Measurements from ENCODE around the gene DLEU7.

Gene DLEU7

DNA sequence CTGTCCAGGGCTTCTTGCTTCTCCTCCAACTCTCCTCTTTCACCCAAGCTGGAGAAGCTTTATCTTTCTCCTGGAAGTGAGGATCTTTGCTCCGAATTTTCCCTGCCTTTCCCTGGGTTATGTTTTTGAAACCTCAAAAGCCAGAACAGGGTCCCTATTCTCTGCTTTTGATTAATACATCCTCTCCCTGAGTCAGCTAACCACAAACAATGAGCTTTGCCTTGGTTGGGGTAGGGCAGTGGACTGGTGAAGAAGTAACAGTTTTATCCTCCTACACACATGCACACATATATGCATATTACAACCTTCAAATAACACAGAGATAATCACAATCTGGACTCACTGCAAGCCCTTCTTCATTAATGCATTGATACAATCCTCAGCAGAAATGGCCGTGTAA lies 44.6 kb downstream of the DLEU7 start:
- no peaks in the 10 kb centered on the region for H3K36me3 ChIP-seq (ENCODE audit: control insufficient read depth in 5 of 5, insufficient read depth in 5 of 5, low read length in 5 of 5)

DNA sequence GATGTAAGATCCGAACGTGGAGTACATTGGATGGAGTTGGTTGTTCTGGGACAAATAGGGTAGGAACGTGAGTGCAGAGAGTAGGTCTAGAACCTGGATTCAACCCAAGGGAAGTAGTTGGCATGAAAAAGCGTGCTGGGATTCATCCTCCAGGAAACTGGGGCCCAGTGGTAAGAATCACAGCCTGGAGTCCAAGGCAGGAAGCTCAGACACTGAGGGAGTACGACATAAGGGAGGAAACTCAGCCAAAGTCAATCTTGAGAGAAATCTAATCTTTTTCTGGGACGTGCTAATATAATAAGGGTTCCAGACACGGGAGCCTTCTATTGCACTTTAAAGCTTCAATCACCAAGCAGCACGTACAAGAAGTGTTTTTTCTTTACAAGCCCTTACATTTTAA lies 46.4 kb downstream of the DLEU7 start:
- Histone ChIP-seq H3K4me1 (ENCODE audit: control insufficient read depth in 5 of 5, insufficient read depth in 5 of 5, low read length in 5 of 5) (peaks cover 3 to 24% (median 6%) of the 10 kb centered on the region in 5 donors), H3K27me3 (ENCODE audit: control insufficient read depth in 5 of 5, insufficient read depth in 4 of 5, low read length in 5 of 5) (no peaks in the 10 kb centered on the region), H3K36me3 (ENCODE audit: control insufficient read depth in 5 of 5, insufficient read depth in 5 of 5, low read length in 5 of 5) (no peaks in the 10 kb centered on the region), H3K27ac (ENCODE audit: low read depth, low read length) (no peak overlapping the region), H3K9ac (ENCODE audit: low read length in 5 of 5) (no peak overlapping the region), H3K4me3 (ENCODE audit: low read depth in 1 of 5, low read length in 5 of 5) (no peak overlapping the region), H3K9me3 (ENCODE audit: control insufficient read depth in 5 of 5, low read length in 5 of 5) (no peaks in the 10 kb centered on the region)

More for the DNA sequence above, 44.6 kb downstream of the DLEU7 start:
- H3K27ac ChIP-seq (ENCODE audit: low read depth, low read length), result no peak overlapping the region
- no peaks in the 10 kb centered on the region for H3K27me3 ChIP-seq (ENCODE audit: control insufficient read depth in 5 of 5, insufficient read depth in 4 of 5, low read length in 5 of 5)
- no peak overlapping the region for H3K9ac ChIP-seq (ENCODE audit: low read length in 5 of 5)
- peaks cover 3 to 24% (median 6%) of the 10 kb centered on the region in 5 donors for H3K4me1 ChIP-seq (ENCODE audit: control insufficient read depth in 5 of 5, insufficient read depth in 5 of 5, low read length in 5 of 5)
- no peaks in the 10 kb centered on the region for H3K9me3 ChIP-seq (ENCODE audit: control insufficient read depth in 5 of 5, low read length in 5 of 5)
- H3K4me3 ChIP-seq (ENCODE audit: low read depth in 1 of 5, low read length in 5 of 5), result no peak overlapping the region

DNA sequence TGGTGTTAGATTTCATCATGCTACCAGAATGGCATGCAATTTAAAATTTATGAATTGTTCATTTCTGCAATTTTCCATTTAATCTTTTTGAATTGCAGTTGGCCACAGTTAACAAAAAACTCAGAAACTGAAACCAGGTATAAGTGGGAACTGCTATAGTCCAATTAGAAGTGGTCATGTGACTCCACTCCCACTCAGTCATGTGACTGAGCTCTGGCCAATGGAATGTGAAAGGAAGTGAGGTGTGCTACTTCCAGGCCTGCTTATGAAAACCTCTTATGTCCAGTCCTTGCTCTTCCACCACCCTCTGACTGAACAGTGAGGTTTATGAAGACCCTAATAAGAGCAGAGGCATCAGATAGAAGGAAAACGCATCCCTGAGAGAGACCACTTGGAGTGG lies 47.0 kb downstream of the DLEU7 start:
- Histone ChIP-seq H3K9me3 (ENCODE audit: control insufficient read depth in 5 of 5, low read length in 5 of 5) (no peaks in the 10 kb centered on the region), H3K9ac (ENCODE audit: low read length in 5 of 5) (no peak overlapping the region), H3K27ac (ENCODE audit: low read depth, low read length) (no peak overlapping the region), H3K27me3 (ENCODE audit: control insufficient read depth in 5 of 5, insufficient read depth in 4 of 5, low read length in 5 of 5) (no peaks in the 10 kb centered on the region), H3K4me1 (ENCODE audit: control insufficient read depth in 5 of 5, insufficient read depth in 5 of 5, low read length in 5 of 5) (peaks cover 3 to 24% (median 6%) of the 10 kb centered on the region in 5 donors), H3K4me3 (ENCODE audit: low read depth in 1 of 5, low read length in 5 of 5) (no peak overlapping the region), H3K36me3 (ENCODE audit: control insufficient read depth in 5 of 5, insufficient read depth in 5 of 5, low read length in 5 of 5) (no peaks in the 10 kb centered on the region)

DNA sequence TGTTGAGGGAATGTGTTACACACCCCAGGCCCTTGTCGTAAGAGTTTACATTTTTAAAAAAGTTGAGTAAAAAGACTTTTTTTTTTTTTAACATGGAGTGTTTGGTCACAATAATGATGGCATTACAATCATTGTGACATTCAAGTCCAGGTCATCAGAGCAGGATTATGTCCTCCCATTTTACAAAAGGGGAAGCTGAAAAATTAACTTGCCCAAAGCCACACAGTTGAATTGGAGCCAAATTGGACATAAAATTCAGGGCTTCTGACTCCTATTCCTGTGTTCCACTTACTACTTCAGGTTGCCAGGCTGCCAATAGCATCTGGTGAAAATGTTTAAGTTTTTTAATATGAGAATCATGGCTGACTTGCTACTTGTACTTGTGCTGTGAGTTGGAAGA lies 49.3 kb downstream of the DLEU7 start:
- H3K9me3 ChIP-seq (ENCODE audit: control insufficient read depth in 5 of 5, low read length in 5 of 5), result no peaks in the 10 kb centered on the region
- no peak overlapping the region for H3K27ac ChIP-seq (ENCODE audit: low read depth, low read length)
- no peak overlapping the region for H3K4me3 ChIP-seq (ENCODE audit: low read depth in 1 of 5, low read length in 5 of 5)
- H3K36me3 ChIP-seq (ENCODE audit: control insufficient read depth in 5 of 5, insufficient read depth in 5 of 5, low read length in 5 of 5), result no peaks in the 10 kb centered on the region
- no peaks in the 10 kb centered on the region for H3K27me3 ChIP-seq (ENCODE audit: control insufficient read depth in 5 of 5, insufficient read depth in 4 of 5, low read length in 5 of 5)
- H3K4me1 ChIP-seq (ENCODE audit: control insufficient read depth in 5 of 5, insufficient read depth in 5 of 5, low read length in 5 of 5), result peaks cover 0 to 7% (median 0%) of the 10 kb centered on the region in 5 donors
- no peak overlapping the region for H3K9ac ChIP-seq (ENCODE audit: low read length in 5 of 5)

DNA sequence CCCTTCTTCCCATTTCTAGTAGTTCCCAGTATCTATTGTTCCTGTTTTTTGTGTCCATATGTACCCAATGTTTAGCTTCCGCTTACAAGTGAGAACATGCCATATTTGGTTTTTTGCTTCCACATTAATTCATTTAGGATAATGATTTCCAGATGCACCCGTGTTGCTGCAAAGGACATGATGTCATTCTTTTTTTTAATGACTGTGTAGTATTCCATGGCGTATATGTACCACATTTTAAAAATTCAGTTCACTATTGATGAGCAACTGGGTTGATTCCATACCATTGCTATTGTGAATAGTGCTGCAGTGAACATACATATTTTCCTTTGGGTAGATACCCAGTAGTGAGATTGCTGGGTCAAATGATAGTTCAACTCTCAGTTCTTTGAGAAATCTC lies 50.5 kb downstream of the DLEU7 start:
- no peak overlapping the region for H3K4me3 ChIP-seq (ENCODE audit: low read depth in 1 of 5, low read length in 5 of 5)
- H3K36me3 ChIP-seq (ENCODE audit: control insufficient read depth in 5 of 5, insufficient read depth in 5 of 5, low read length in 5 of 5), result no peaks in the 10 kb centered on the region
- H3K9me3 ChIP-seq (ENCODE audit: control insufficient read depth in 5 of 5, low read length in 5 of 5), result no peaks in the 10 kb centered on the region
- no peak overlapping the region for H3K27ac ChIP-seq (ENCODE audit: low read depth, low read length)
- H3K9ac ChIP-seq (ENCODE audit: low read length in 5 of 5), result no peak overlapping the region
- H3K4me1 ChIP-seq (ENCODE audit: control insufficient read depth in 5 of 5, insufficient read depth in 5 of 5, low read length in 5 of 5), result peaks cover 0 to 7% (median 0%) of the 10 kb centered on the region in 5 donors
- H3K27me3 ChIP-seq (ENCODE audit: control insufficient read depth in 5 of 5, insufficient read depth in 4 of 5, low read length in 5 of 5), result no peaks in the 10 kb centered on the region

DNA sequence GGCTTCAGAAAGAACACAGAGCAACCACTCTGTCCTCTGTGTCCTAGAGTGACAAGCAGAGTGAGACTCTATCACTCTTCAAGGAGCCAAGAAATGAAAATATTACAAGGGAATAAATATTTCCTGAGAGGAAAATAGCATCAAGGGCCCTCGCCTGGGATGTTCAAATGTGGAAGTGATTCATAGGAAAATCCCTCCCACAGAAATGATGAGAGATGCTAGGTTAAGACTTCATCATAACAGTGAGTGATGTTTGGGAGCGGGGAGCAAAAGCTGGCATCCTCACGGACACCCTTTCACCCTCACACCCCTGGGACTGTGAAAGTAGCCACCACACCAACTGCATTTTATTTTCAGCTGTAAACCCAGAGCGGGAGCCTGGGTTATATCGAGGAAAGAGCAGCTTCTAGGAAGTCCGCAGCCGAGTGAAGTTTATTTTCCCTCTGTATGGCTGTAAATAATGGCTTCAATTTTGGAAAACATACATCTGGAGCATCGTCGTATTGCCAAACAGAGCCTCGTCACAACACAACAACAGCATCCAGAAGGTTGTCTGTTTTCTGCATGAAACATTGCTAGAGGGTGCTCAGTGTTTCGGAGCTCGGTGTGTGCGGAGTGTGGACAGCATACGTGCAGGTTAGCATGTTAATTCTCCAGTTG lies 54.8 kb downstream of the DLEU7 start:
- Histone ChIP-seq H3K4me1 (ENCODE audit: control insufficient read depth in 5 of 5, insufficient read depth in 5 of 5, low read length in 5 of 5) (no peaks in the 10 kb centered on the region), H3K4me3 (ENCODE audit: low read depth in 1 of 5, low read length in 5 of 5) (no peak overlapping the region), H3K27me3 (ENCODE audit: control insufficient read depth in 5 of 5, insufficient read depth in 4 of 5, low read length in 5 of 5) (peaks cover 0 to 4% (median 0%) of the 10 kb centered on the region in 5 donors), H3K36me3 (ENCODE audit: control insufficient read depth in 5 of 5, insufficient read depth in 5 of 5, low read length in 5 of 5) (no peaks in the 10 kb centered on the region), H3K27ac (ENCODE audit: low read depth, low read length) (no peak overlapping the region), H3K9me3 (ENCODE audit: control insufficient read depth in 5 of 5, low read length in 5 of 5) (no peaks in the 10 kb centered on the region), H3K9ac (ENCODE audit: low read length in 5 of 5) (no peak overlapping the region)

DNA sequence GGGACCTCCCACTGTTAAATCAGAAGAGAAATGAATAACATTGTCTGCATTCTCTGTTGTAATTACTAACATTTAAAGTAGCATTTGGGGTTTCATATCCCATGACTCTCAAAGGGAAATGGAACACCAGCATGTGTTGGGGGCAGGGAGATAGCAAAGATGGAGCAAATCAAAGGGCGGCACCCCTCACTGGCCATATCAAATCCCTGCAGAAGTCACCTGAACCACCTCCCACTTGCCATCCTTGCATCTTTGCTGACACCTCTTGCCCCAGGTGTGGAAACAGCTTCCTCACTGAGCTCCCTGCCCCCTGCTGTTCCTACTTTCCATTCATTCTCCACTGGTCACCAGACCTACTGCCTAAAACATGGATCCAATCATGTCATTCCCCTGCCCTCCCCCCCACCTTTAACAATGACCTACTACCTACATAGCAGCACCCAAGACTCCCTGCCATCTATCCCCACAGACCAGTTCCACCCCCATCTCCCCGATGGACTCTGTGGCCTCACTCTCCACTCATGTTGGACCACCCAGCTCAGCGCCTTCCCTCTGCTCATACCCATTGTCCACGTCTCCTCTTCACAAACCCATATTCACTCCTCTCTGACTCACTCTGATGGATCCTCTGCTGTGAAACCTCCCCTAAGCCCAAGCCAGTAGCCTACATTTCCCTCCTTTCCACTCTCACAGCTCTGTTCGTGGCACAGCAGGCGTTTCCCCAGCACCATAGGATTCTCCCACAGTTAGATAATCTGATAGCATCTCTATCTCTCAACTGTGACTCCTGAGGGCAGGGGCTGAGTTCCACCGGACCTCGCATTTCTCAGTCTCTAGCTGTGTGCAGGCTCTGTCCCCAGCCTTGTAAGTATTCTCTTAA lies 55.9 kb downstream of the DLEU7 start:
- H3K27ac ChIP-seq (ENCODE audit: low read depth, low read length), result no peak overlapping the region

DNA sequence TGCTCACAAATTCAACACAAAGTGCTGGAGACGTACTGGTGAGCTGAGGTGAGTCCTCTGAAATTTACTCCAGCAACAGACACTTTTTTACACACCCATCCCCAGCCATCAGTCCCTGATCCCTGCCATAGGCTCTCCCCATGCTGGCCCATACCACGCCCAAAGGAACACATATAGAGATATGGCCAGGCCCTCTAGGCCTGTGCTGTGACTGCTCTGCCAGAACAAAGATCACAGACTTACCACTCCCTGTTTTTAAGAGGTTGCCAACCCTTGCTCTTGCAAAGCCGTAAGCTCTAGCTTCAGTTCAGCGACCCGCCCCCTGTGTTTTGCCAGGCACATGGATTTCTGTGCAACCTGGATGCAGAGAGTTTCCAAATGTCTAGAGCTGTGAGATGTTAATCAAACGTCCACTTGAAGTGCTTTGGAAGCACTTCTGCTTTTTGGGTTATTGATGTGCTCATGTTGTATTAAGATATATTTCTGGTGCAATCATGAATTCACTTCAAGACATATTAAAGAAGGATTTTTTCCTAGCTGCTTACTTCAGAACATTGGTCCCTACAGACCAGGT lies 59.7 kb downstream of the DLEU7 start:
- Histone ChIP-seq H3K27me3 (ENCODE audit: control insufficient read depth in 5 of 5, insufficient read depth in 4 of 5, low read length in 5 of 5) (peaks cover 0 to 4% (median 0%) of the 10 kb centered on the region in 5 donors), H3K4me3 (ENCODE audit: low read depth in 1 of 5, low read length in 5 of 5) (no peak overlapping the region), H3K27ac (ENCODE audit: low read depth, low read length) (no peak overlapping the region), H3K36me3 (ENCODE audit: control insufficient read depth in 5 of 5, insufficient read depth in 5 of 5, low read length in 5 of 5) (no peaks in the 10 kb centered on the region), H3K9me3 (ENCODE audit: control insufficient read depth in 5 of 5, low read length in 5 of 5) (no peaks in the 10 kb centered on the region), H3K4me1 (ENCODE audit: control insufficient read depth in 5 of 5, insufficient read depth in 5 of 5, low read length in 5 of 5) (no peaks in the 10 kb centered on the region), H3K9ac (ENCODE audit: low read length in 5 of 5) (no peak overlapping the region)

More for the DNA sequence above, 55.9 kb downstream of the DLEU7 start:
- no peak overlapping the region for H3K4me3 ChIP-seq (ENCODE audit: low read depth in 1 of 5, low read length in 5 of 5)
- no peaks in the 10 kb centered on the region for H3K36me3 ChIP-seq (ENCODE audit: control insufficient read depth in 5 of 5, insufficient read depth in 5 of 5, low read length in 5 of 5)
- H3K9me3 ChIP-seq (ENCODE audit: control insufficient read depth in 5 of 5, low read length in 5 of 5), result no peaks in the 10 kb centered on the region
- H3K9ac ChIP-seq (ENCODE audit: low read length in 5 of 5), result no peak overlapping the region
- H3K4me1 ChIP-seq (ENCODE audit: control insufficient read depth in 5 of 5, insufficient read depth in 5 of 5, low read length in 5 of 5), result no peaks in the 10 kb centered on the region
- H3K27me3 ChIP-seq (ENCODE audit: control insufficient read depth in 5 of 5, insufficient read depth in 4 of 5, low read length in 5 of 5), result peaks cover 0 to 4% (median 0%) of the 10 kb centered on the region in 5 donors

DNA sequence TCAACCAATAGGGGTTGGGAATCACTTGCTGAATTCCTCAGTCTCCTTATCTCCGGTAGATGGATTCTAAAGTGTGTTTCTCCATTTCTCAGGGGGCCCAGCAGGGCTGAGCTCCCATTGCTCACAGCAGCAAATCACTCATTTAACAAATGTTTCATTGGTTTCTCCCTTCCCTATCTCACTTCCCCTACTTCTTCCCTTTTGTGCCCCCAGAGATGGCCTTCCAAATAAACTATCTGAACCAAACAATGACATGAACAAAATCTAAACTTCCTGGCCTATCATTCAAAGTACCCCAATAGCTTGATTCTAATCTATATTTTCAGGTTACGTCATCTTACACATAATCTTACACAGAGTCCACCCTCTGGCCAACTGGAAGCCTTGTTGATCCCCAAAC lies 60.4 kb downstream of the DLEU7 start:
- Histone ChIP-seq H3K9me3 (ENCODE audit: control insufficient read depth in 5 of 5, low read length in 5 of 5) (no peaks in the 10 kb centered on the region), H3K36me3 (ENCODE audit: control insufficient read depth in 5 of 5, insufficient read depth in 5 of 5, low read length in 5 of 5) (no peaks in the 10 kb centered on the region), H3K4me3 (ENCODE audit: low read depth in 1 of 5, low read length in 5 of 5) (no peak overlapping the region), H3K27me3 (ENCODE audit: control insufficient read depth in 5 of 5, insufficient read depth in 4 of 5, low read length in 5 of 5) (peaks cover 0 to 4% (median 0%) of the 10 kb centered on the region in 5 donors), H3K27ac (ENCODE audit: low read depth, low read length) (no peak overlapping the region), H3K4me1 (ENCODE audit: control insufficient read depth in 5 of 5, insufficient read depth in 5 of 5, low read length in 5 of 5) (no peaks in the 10 kb centered on the region), H3K9ac (ENCODE audit: low read length in 5 of 5) (no peak overlapping the region)
